GM13977 (cell line): ENCODE measurements around the gene SCARB1.

Experiments
- DNase-seq: peaks from one replicate; pipeline ENCODE4 v3.0.0; 2012; ENCODE audit warnings: low spot score
- CTCF ChIP-seq: IDR thresholded peaks from 2 replicates; pipeline ENCODE4 v1.5.1; 2012; ENCODE audit warnings: mild to moderate bottlenecking, control low read depth; ENCODE audit not compliant: insufficient read depth; ENCODE audit errors: extremely low read depth, missing control alignments
- in situ Hi-C: fragments of 300-500 bp; cut with MboI; formaldehyde crosslinking; loops from one replicate; pipeline ENCODE4 v1.12.0; 2022; ENCODE audit warnings: low sequenced_read_pairs, low pct_unique_long_range_greater_than_20kb, mixed read lengths, inconsistent platforms; ENCODE audit not compliant: unreplicated experiment

SCARB1 gene

GRCh38 chr12:124786061-124786964 lies 77.4 kb downstream of the SCARB1 start:
- in situ Hi-C loops = no loop called here
- no peak for DNase-seq
- no peak for TF ChIP-seq CTCF

- in situ Hi-C loops = no loop called here
- TF ChIP-seq CTCF = no peak
- DNase-seq = no peak
Observed at GRCh38 chr12:124784871-124785572, 78.6 kb downstream of the SCARB1 start.

- TF ChIP-seq CTCF = no peak
- in situ Hi-C loops = no loop called here
- DNase-seq = no peak
Observed at GRCh38 chr12:124783087-124783486, 80.6 kb downstream of the SCARB1 start.

- TF ChIP-seq CTCF = no peak
- in situ Hi-C loops = no loop called here
Observed at GRCh38 chr12:124782132-124782531, 81.5 kb downstream of the SCARB1 start.

GRCh38 chr12:124780752-124781685 lies 82.6 kb downstream of the SCARB1 start:
- DNase-seq = no peak
- no peak for TF ChIP-seq CTCF
- in situ Hi-C loops = no loop called here

More at GRCh38 chr12:124782132-124782531, 81.5 kb downstream of the SCARB1 start:
- no peak for DNase-seq

GRCh38 chr12:124780336-124780735 lies 83.3 kb downstream of the SCARB1 start:
- in situ Hi-C loops = no loop called here
- no peak for TF ChIP-seq CTCF

More at GRCh38 chr12:124780336-124780735, 83.3 kb downstream of the SCARB1 start:
- no peak for DNase-seq
